ENCODE data around the gene APMAP.

The APMAP gene

DNA sequence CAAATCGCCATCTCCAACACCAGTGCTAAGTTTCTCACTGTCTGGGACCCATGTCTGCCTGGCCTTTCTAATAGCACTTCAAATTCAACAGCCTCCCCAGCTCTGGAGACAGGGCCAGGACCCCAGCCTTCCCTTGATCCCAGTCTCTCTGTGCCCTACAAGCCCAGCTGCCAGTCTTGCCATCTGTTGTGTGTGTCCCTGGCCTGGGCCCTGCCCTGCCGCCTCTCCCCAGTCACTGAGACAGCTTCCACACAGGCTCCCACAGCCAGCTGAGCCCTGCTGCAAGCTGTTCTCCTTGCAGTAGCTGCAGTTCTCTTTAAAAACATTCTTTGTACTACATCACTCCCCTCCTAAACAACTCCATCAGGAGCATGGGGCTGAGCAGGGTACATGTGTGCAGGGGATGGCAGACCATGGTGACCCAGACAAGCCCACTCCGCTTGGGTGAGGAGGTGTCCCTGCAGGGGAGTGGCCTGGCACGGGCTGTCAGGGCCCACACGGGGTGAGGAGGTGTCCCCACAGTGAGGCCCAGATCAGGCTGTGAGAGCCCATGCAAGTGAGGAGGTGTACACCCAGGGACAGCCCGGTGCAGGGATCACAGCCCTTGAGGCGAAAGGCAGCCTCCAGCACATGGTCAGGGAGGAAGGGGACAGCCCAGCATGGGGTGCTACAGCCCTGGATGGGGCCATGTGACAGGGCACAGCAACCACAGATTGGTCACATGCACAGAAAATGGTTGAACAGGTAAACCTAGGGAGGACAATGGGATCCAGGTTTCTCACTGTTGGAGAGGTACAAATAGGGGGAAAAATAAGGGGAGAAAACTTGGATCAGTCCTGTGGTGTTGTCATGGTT is 27.3 kb downstream of the APMAP start:
- DNase-seq (ENCODE audit: low read depth): no peak

- DNase-seq (ENCODE audit: low read depth): no peak
Measured at GRCh38 chr20:24964506-24964840, 28.1 kb downstream of the APMAP start.

GRCh38 chr20:24963672-24964505 is 28.7 kb downstream of the APMAP start:
- DNase-seq (ENCODE audit: low read depth): no peak

- DNase-seq (ENCODE audit: low read depth): no peak
Measured at GRCh38 chr20:24962510-24962909, 30.0 kb downstream of the APMAP start.

GRCh38 chr20:24962182-24962492 is 30.4 kb downstream of the APMAP start:
- DNase-seq (ENCODE audit: low read depth): no peak

GRCh38 chr20:24961384-24962181 is 31.0 kb downstream of the APMAP start:
- no peak for DNase-seq (ENCODE audit: low read depth)

GRCh38 chr20:24960861-24961260 is 31.7 kb downstream of the APMAP start:
- no peak for DNase-seq (ENCODE audit: low read depth)

DNA sequence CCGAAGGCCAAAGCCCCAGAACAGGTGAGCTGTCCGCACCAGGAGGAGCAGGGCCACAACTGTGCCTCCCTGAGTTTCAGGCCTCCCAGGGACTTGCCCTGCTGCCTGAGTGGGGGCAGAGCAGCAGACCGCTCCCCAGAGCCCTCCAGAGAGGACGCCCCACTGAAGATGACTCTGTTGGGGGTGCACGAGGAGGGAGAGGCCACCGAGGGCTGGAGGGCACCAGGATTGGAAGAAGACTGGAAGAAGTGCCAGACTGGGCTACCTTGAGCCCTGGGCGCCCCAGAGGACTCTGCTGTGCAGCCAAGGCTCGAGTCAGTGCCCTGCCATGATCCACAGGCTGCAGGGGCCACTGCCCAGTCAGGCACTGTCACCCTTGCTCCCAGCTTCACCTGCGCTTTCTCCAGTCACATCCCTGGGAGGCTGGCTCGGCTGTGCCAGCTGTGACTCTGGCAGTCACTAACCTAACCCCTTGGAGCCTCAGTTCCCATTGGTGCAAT is 32.2 kb downstream of the APMAP start:
- DNase-seq (ENCODE audit: low read depth): no peak

GRCh38 chr20:24959591-24960301 is 32.8 kb downstream of the APMAP start:
- DNase-seq (ENCODE audit: low read depth): no peak

- no peak for DNase-seq (ENCODE audit: low read depth)
Measured at GRCh38 chr20:24958506-24959385, 33.8 kb downstream of the APMAP start.

DNA sequence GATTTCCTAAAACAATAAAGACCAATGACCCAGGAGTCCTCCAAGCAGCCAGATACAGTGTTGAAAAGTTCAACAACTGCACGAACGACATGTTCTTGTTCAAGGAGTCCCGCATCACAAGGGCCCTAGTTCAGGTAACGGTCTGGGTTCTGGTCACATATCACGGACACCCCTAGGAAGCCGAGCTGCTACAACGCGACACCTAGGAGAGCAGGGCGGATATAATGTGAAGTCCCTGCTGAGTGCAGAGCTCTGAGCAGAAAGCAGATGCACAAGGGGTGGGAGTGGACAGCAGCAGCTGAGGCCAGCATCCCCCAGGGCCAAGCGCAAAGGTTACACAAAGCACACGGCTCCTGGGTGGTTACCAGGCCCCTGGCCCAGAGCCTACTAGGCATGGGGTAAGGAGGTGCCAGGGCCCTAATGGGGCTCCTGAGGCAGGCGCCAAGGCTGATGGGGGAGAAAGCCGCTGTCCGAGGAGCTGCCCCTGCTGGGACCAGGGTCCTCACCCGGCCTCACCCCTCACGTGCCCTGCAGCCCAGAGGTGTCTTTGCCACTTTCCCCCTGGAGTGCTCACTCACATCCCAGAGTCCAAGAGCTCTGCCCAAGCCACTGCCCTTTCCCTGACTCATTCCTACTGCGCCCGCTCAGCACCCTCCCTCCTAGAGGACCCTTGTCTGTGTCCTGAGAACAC is 35.1 kb downstream of the APMAP start:
- no peak for DNase-seq (ENCODE audit: low read depth)

- DNase-seq (ENCODE audit: low read depth): no peak
Measured at GRCh38 chr20:24956001-24956841, 36.3 kb downstream of the APMAP start.

GRCh38 chr20:24955045-24955444 is 37.5 kb downstream of the APMAP start:
- DNase-seq (ENCODE audit: low read depth): no peak

DNA sequence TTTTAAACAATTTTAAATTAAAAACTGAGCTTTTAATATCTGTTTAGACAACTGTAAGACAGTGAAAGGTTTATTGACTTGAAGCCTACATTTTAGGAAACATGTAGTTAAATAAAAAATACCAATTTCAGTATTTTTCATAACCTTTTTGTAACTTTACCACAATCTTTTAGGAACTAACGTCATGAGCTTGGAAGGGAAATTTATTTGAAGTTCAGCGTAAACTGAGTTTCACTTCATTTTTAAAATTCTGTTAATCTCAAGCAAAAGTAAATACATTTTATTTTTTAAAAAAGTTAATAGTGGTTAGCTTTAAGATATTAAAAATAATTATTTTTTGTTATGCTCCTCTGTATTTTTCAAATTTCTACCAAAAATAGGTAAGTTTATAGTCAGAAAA is 38.0 kb downstream of the APMAP start:
- no peak for DNase-seq (ENCODE audit: low read depth)

- no peak for DNase-seq (ENCODE audit: low read depth)
Measured at GRCh38 chr20:24954151-24954550, 38.4 kb downstream of the APMAP start.

GRCh38 chr20:24953621-24954133 is 38.9 kb downstream of the APMAP start:
- no peak for DNase-seq (ENCODE audit: low read depth)

DNA sequence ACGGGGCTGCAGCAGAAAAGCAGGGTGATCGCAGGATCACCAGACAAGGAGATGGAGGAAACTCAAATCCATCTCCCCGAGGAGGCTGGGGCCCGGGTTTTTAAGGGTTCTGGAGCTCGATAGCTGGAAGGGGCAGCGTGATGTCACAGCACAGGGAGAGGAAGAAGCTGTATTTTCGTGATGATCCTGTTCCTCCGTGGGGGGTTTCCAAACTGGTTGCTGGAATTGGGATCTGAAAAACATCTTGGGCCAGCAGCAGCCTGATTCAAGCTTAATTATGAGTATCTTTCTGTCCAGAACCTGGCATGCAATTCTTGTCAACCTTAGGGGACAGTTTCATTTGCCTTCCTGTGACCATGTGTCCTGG is 39.4 kb downstream of the APMAP start:
- no peak for DNase-seq (ENCODE audit: low read depth)

GRCh38 chr20:24952376-24953208 is 40.0 kb downstream of the APMAP start:
- no peak for DNase-seq (ENCODE audit: low read depth)

All from activated T-helper 9 cell treated with anti-CD3 and anti-CD28 coated beads, Interleukin-2, amount 50 U/mL, for 16 hours (primary cell).